Colonic mucosa (tissue), 4 donors: Measurements from ENCODE around the gene TMEM164. TPM values are rescaled to one million over a fixed set of nuclear protein-coding genes. Genes with fewer than 3 reads are reported as not detected.
A peak's percentile ranks its signal among the peaks of the same experiment; 100 is the strongest.

Experiments
- DNase-seq: peaks from one replicate; pipeline ENCODE4 v3.0.0-alpha.2; 2020
- H3K27ac ChIP-seq: fragments of 200-600 bp; one replicate; pipeline ENCODE4 v1.8.0; 2021
- H3K27me3 ChIP-seq: fragments of 200-600 bp; one replicate; pipeline ENCODE4 v1.8.0; 2021
- H3K36me3 ChIP-seq: fragments of 200-600 bp; one replicate; pipeline ENCODE4 v1.8.0; 2021
- H3K4me1 ChIP-seq: fragments of 200-600 bp; one replicate; pipeline ENCODE4 v1.8.0; 2021; ENCODE audit warnings: mild to moderate bottlenecking
- H3K4me3 ChIP-seq: fragments of 200-600 bp; one replicate; pipeline ENCODE4 v1.8.0; 2021
- H3K9ac ChIP-seq, 2 donors: one replicate each; pipeline ENCODE4 v1.7.0; 2013; ENCODE audit warnings: control low read depth in 2 of 2, low read depth in 2 of 2, low read length in 2 of 2
- H3K9me3 ChIP-seq: fragments of 200-600 bp; one replicate; pipeline ENCODE4 v1.8.0; 2021
- intact Hi-C: fragments of 100-400 bp; cut with DNase I; formaldehyde crosslinking; loops from one replicate; pipeline ENCODE4 v1.14.1; 2022
- total RNA-seq, 2 donors: library from RNA; stranded (reverse); fragmentation: NEBNext Ultra II Directional in 1 of 2; extraction: Animal tissue kit (Norgen Biotek cat#: 25700) in 1 of 2; gene quantifications; one replicate each; pipeline ENCODE4 v1.2.1, GENCODE V29; 2021
- TF ChIP-seq, protein P1 (sequence below): fragments of 200-600 bp; IDR thresholded peaks from one replicate; pipeline ENCODE4 v1.8.0; 2022; ENCODE audit warnings: antibody characterized with exemption, mild to moderate bottlenecking
- donor health status: healthy.
- donor health status: DM: no; HTN: no; CAD: no.
- donor health status: DM: no; HTN: no; CAD: no.

Gene TMEM164
- total RNA-seq, 2 donors from 2014 or later: 57.3 to 73.1 TPM

DNA sequence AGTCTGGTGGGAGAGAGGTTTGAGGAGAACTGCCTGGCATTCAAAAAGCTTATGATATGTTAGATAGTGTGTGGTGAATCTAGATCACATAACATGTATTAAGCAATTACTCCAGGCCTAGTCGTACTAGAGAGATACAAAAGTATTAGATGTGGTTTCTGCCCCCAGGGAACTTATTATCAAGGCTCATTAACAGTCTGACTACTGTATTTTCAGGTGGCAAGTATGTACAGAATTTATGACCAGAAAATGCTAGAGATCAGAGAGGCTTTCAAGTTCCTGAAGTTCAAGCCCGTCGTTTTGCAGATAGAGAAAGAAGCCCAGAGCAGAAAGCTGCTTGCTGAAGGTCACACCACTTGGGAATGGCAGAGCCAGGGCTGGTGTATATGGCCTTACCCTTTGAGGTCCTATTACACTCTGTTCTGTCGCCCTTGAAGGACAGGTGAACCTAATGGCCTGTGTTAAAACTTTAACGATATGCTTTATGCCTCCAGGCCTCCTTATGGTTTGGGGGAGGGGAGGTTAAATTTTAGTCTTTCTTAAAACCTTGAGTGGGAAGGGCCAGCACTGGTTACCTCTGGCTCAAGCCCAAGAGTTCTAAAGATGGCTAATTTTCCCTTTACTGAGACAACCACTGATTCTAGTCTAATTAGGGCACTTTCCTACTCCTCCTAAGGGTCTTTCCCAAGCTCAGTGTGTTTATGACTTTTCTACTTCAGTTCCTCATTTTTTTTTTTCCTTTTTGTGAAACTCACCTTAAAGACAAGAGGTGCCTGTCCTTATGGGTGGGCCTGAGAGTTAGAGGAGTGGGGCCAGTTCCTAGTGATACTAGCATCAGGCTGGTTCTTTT is 19.9 kb downstream of the TMEM164 start:
- H3K9ac ChIP-seq: no peak overlapping the region
- no peak for DNase-seq
- H3K9me3 ChIP-seq: no peaks in the 10 kb centered on the region
- intact Hi-C loops: no loop called here
- H3K4me3 ChIP-seq: no peak overlapping the region
- no peaks in the 10 kb centered on the region for H3K36me3 ChIP-seq
- H3K4me1 ChIP-seq: no peaks in the 10 kb centered on the region
- no peak overlapping the region for H3K27ac ChIP-seq
- no peaks in the 10 kb centered on the region for H3K27me3 ChIP-seq
- TF ChIP-seq, protein P1, sequence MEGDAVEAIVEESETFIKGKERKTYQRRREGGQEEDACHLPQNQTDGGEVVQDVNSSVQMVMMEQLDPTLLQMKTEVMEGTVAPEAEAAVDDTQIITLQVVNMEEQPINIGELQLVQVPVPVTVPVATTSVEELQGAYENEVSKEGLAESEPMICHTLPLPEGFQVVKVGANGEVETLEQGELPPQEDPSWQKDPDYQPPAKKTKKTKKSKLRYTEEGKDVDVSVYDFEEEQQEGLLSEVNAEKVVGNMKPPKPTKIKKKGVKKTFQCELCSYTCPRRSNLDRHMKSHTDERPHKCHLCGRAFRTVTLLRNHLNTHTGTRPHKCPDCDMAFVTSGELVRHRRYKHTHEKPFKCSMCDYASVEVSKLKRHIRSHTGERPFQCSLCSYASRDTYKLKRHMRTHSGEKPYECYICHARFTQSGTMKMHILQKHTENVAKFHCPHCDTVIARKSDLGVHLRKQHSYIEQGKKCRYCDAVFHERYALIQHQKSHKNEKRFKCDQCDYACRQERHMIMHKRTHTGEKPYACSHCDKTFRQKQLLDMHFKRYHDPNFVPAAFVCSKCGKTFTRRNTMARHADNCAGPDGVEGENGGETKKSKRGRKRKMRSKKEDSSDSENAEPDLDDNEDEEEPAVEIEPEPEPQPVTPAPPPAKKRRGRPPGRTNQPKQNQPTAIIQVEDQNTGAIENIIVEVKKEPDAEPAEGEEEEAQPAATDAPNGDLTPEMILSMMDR: no peak

DNA sequence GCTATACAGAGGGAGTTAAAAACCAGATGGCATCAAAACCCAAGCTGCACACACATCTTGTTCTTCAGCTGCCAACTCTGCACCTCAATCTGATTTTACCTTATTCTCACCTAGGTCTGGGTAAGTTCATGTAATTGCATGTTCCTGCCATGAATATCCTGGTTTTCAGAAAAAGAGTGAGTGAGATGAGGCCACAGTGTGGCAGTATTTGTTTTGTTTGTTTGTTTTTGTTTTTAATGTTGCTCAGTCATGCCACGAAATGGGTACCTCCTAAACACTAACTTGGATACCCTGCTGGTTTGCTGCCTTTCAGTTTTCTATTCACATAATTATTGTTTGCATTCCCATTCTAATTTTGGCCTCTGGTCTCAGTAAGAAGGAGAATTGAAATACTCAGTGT is 22.5 kb downstream of the TMEM164 start:
- H3K4me1 ChIP-seq: no peaks in the 10 kb centered on the region
- no peaks in the 10 kb centered on the region for H3K9me3 ChIP-seq
- intact Hi-C loops: no loop called here
- TF ChIP-seq, protein P1: no peak
- peak overlapping the region; percentile 37 for H3K27ac ChIP-seq
- H3K36me3 ChIP-seq: no peaks in the 10 kb centered on the region
- H3K27me3 ChIP-seq: no peaks in the 10 kb centered on the region
- no peak for DNase-seq
- no peak overlapping the region for H3K9ac ChIP-seq
- no peak overlapping the region for H3K4me3 ChIP-seq

DNA sequence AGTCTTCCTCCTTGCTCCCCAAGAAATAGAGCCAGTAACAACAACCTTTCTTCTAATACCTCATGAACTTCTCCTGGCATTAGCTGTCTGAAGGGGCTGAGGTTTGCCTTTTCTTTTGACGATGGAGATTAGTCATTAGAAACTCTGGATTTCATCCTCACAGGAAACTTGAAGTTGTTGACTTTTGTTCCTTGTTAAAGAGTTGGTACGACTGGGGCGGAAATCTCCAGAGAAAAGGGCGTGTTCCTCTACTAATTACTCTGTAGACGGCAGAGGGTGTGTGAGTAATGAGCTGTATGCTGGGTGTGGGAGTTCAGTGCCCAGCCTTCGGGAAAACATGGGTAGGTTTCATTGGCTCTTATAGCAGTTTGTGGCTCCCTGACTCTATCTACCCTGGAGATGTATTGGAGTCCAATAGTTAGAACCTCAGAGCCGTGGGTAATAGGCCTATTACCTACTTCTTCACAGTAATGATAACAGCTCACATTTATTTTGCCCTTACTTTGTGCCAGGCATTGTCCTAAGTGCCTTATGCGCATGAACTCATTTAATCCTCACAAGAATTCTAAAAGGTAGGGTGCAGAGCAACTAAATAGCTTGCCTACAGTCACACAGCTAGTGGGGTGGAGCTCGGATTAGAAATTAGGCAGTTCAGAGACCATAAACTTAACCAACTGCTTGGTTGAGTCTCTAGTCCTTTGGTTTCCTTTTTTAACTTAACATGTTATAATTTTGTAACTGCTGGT is 23.4 kb downstream of the TMEM164 start:
- Histone ChIP-seq H3K9ac (no peak overlapping the region), H3K27me3 (no peaks in the 10 kb centered on the region), H3K4me1 (no peaks in the 10 kb centered on the region), H3K9me3 (no peaks in the 10 kb centered on the region), H3K4me3 (no peak overlapping the region), H3K27ac (peak overlapping the region; percentile 42), H3K36me3 (no peaks in the 10 kb centered on the region)
- TF ChIP-seq, protein P1: no peak
- peak; percentile 71 for DNase-seq
- intact Hi-C loops: no loop called here

DNA sequence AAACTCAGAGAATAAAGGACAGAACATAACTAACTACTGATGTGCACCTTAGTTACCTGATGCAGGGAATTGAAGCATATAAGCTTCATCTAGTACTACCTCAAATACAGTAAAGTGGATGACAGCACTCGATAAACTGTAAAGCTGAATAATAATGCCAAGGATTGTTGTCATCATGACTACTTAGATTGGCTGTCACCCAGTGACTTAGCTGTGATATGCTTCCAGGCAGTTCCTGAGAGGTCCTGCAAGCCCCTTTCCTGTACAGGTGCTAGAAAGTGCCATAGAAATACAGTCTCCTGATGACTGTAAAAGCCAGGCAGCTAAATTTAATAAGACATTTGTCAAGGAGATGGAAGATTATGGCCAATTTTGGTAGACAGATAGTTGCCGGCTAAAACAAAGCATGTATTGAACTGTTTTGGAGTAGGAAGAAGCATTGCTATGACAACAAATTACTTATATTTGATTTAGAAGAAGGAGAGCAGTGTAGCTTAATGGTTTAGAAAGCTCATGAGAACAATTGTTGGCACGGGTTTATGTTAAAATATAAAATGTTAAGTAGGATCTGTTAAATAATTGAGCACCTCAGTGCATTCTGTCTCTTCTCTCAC is 29.7 kb downstream of the TMEM164 start:
- TF ChIP-seq, protein P1: no peak
- no peak overlapping the region for H3K9ac ChIP-seq
- H3K4me3 ChIP-seq: no peak overlapping the region
- no peaks in the 10 kb centered on the region for H3K27me3 ChIP-seq
- no peaks in the 10 kb centered on the region for H3K36me3 ChIP-seq
- no peak for DNase-seq
- no peaks in the 10 kb centered on the region for H3K9me3 ChIP-seq
- H3K27ac ChIP-seq: no peak overlapping the region
- intact Hi-C loops: no loop called here
- H3K4me1 ChIP-seq: no peaks in the 10 kb centered on the region

DNA sequence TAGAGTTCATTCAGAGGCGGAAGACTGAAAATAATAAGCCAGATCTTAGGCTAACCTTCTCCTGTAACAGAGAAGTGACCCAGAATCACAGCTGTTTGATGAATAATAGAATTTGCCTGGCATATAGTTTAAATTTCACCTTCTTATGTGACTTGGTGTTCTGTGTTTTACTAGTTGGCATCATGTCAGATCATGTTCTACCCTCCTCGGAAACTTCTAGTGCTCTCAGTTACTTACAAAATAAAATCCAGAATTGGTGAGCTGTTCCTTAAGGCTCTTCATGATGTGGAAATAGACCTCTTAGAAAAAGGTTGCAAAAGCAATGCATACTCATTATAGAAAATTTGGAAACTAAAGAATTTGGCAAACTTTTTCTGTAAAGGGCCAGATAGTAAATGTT is 31.1 kb downstream of the TMEM164 start:
- Histone ChIP-seq H3K27ac (no peak overlapping the region), H3K4me1 (no peaks in the 10 kb centered on the region), H3K4me3 (no peak overlapping the region), H3K9ac (no peak overlapping the region), H3K9me3 (no peaks in the 10 kb centered on the region), H3K27me3 (no peaks in the 10 kb centered on the region), H3K36me3 (no peaks in the 10 kb centered on the region)
- no peak for DNase-seq
- TF ChIP-seq, protein P1: no peak
- intact Hi-C loops: no loop called here
